ENCODE results near the gene SGCD.

GRCh38 chr5:156366521-156366920 lies 39.6 kb downstream of the SGCD start:
- TF ChIP-seq POLR2A (IDR thresholded peaks at IDR 0.05) = no peak
- no peak for TF ChIP-seq CTCF (IDR thresholded peaks at IDR 0.05)

Measured in heart left ventricle (tissue), 13 donors.